ENCODE results near the gene WDR93. TPM values are rescaled to one million over a fixed set of nuclear protein-coding genes. Genes with fewer than 3 reads are reported as not detected.

WDR93 gene
- polyA plus RNA-seq, 2 of the 4 experiments (the other 2 are of a cell fraction) = 0.10 to 0.26 TPM

GRCh38 chr15:89792106-89792805, 101.6 kb downstream of the WDR93 start:
- DNase-seq (ENCODE audit: low read depth in 1 of 2, low spot score in 1 of 2) (no peak), FAIRE-seq (no peak), ATAC-seq (0 out of 6 replicates have a peak, but pooled peaks of 1 of the 2 experiments have one; percentile 37)
- WGBS (ENCODE audit: missing lambda C conversion rate) = 86% methylated on average over 19 of the region's 22 CpGs
- Histone ChIP-seq H3K4me1 (peaks cover 18% of the 10 kb centered on the region), H3K4me2 (no peak overlapping the region), H3K9me3 (peaks cover 15% of the 10 kb centered on the region), H3K27ac (no peak overlapping the region), H3K4me3 (no peak overlapping the region)
- TF ChIP-seq HDAC2 (IDR thresholded peaks at IDR 0.05) = no peak
- ChIA-PET CTCF (interaction anchor here (0.7 to 6.6 kb wide), 6 partner anchors 9 to 32 kb away, joined by 3 to 39 read pairs (median 4); no protein-coding TSS in a partner anchor), POLR2A (no interaction called here)

Small RNA genes within 50 kb of the gene (small RNA-seq; reads per million reads assigned to genes)
- gene RNU6-132P = 0 to 0.77 (median 0.21) reads per million in 6 experiments

Other genes starting within 250 kb of the WDR93 start
- gene RHCG, start 194.2 kb upstream of the WDR93 start, polyA plus RNA-seq (2011; rRNA removed) = 11.0 and 16.6 TPM in 2 replicates
- 3.1 to 3.7 TPM (median 3.6 TPM) in 3 replicates for gene RHCG, start 194.2 kb upstream of the WDR93 start, polyA plus RNA-seq (2017; fragmentation: RNase III; extraction: RNeasy Plus Mini Kit Qiagen cat#74134 plus additional on column Dnase treatment)
- 7.8 and 9.4 TPM in 2 replicates for gene TICRR, start 115.3 kb upstream of the WDR93 start, polyA plus RNA-seq (2011; rRNA removed)
- gene TICRR, start 115.3 kb upstream of the WDR93 start, polyA plus RNA-seq (2017; fragmentation: RNase III; extraction: RNeasy Plus Mini Kit Qiagen cat#74134 plus additional on column Dnase treatment) = 10.4 to 11.6 TPM (median 11.3 TPM) in 3 replicates
- 2.1 and 2.2 TPM in 2 replicates for gene KIF7, start 35.3 kb upstream of the WDR93 start, polyA plus RNA-seq (2011; rRNA removed)
- gene KIF7, start 35.3 kb upstream of the WDR93 start, polyA plus RNA-seq (2017; fragmentation: RNase III; extraction: RNeasy Plus Mini Kit Qiagen cat#74134 plus additional on column Dnase treatment) = 3.3 to 4.1 TPM (median 3.9 TPM) in 3 replicates
- 0.56 and 0.74 TPM in 2 replicates for gene PLIN1, start 11.4 kb upstream of the WDR93 start, polyA plus RNA-seq (2011; rRNA removed)
- 0.13 to 0.28 TPM (median 0.27 TPM) in 3 replicates for gene PLIN1, start 11.4 kb upstream of the WDR93 start, polyA plus RNA-seq (2017; fragmentation: RNase III; extraction: RNeasy Plus Mini Kit Qiagen cat#74134 plus additional on column Dnase treatment)
- gene PEX11A, start 57 bp upstream of the WDR93 start, polyA plus RNA-seq (2011; rRNA removed) = 8.1 and 11.3 TPM in 2 replicates
- 5.2 to 6.3 TPM (median 6.0 TPM) in 3 replicates for gene PEX11A, start 57 bp upstream of the WDR93 start, polyA plus RNA-seq (2017; fragmentation: RNase III; extraction: RNeasy Plus Mini Kit Qiagen cat#74134 plus additional on column Dnase treatment)
- 1.2 and 1.7 TPM in 2 replicates for gene MESP1, start 60.4 kb downstream of the WDR93 start, polyA plus RNA-seq (2011; rRNA removed)
- gene MESP1, start 60.4 kb downstream of the WDR93 start, polyA plus RNA-seq (2017; fragmentation: RNase III; extraction: RNeasy Plus Mini Kit Qiagen cat#74134 plus additional on column Dnase treatment) = 2.3 to 2.8 TPM (median 2.7 TPM) in 3 replicates
- gene MESP2, start 85.5 kb downstream of the WDR93 start, polyA plus RNA-seq (2011; rRNA removed) = 0.22 and 0.24 TPM in 2 replicates
- gene MESP2, start 85.5 kb downstream of the WDR93 start, polyA plus RNA-seq (2017; fragmentation: RNase III; extraction: RNeasy Plus Mini Kit Qiagen cat#74134 plus additional on column Dnase treatment) = 0.50 to 0.57 TPM (median 0.53 TPM) in 3 replicates
- 3.8 and 5.3 TPM in 2 replicates for gene ANPEP, start 124.0 kb downstream of the WDR93 start, polyA plus RNA-seq (2011; rRNA removed)
- 9.3 to 12.5 TPM (median 9.9 TPM) in 3 replicates for gene ANPEP, start 124.0 kb downstream of the WDR93 start, polyA plus RNA-seq (2017; fragmentation: RNase III; extraction: RNeasy Plus Mini Kit Qiagen cat#74134 plus additional on column Dnase treatment)
- 56.7 and 85.9 TPM in 2 replicates for gene AP3S2, start 203.2 kb downstream of the WDR93 start, polyA plus RNA-seq (2011; rRNA removed)
- 85.1 to 95.0 TPM (median 91.7 TPM) in 3 replicates for gene AP3S2, start 203.2 kb downstream of the WDR93 start, polyA plus RNA-seq (2017; fragmentation: RNase III; extraction: RNeasy Plus Mini Kit Qiagen cat#74134 plus additional on column Dnase treatment)
- gene ARPIN, start 222.1 kb downstream of the WDR93 start, polyA plus RNA-seq (2011; rRNA removed) = 19.4 and 20.3 TPM in 2 replicates
- gene ARPIN, start 222.1 kb downstream of the WDR93 start, polyA plus RNA-seq (2017; fragmentation: RNase III; extraction: RNeasy Plus Mini Kit Qiagen cat#74134 plus additional on column Dnase treatment) = 14.0 to 20.2 TPM (median 17.2 TPM) in 3 replicates

All from A549 (cell line).